ENCODE measurements around the gene PCDH9. TPM values are rescaled to one million over a fixed set of nuclear protein-coding genes. Genes with fewer than 3 reads are reported as not detected.

The PCDH9 gene
- total and polyA plus RNA-seq, 2 of the 13 experiments (the other 11 are each of a cell fraction or from before 2014, with no cell fraction given) = 0.09 TPM; not detected in 1

- H3K4me2 ChIP-seq (ENCODE audit: low read depth, low read length) = no peak overlapping the region
- CTCF ChIA-PET (ENCODE audit: low intra/inter-chr PET ratio, low total read pairs) = no interaction called here
- H3K36me3 ChIP-seq (replicated peaks in 1 of 2; ENCODE audit: control insufficient read depth in 1 of 2, insufficient read depth in 2 of 2, low read length in 2 of 2) = no peaks in the 10 kb centered on the region
- H3K27ac ChIP-seq (ENCODE audit: extremely low read length, insufficient read depth, low read length) = no peak overlapping the region
- no peak overlapping the region for H3K9ac ChIP-seq (ENCODE audit: insufficient read depth, low read depth, low read length)
- H3K9me3 ChIP-seq (ENCODE audit: low read length) = no peaks in the 10 kb centered on the region
- 52% methylated on average over 2 of the region's 2 CpGs for whole genome bisulfite sequencing (ENCODE audit: low lambda C conversion rate)
- H4K20me1 ChIP-seq (ENCODE audit: insufficient read depth, low read length) = no peaks in the 10 kb centered on the region
- no peaks in the 10 kb centered on the region for H3K4me1 ChIP-seq (ENCODE audit: insufficient read depth, low read length)
- POLR2A ChIA-PET = no interaction called here
- in situ Hi-C loops (cut with HindIII; ENCODE audit: extremely low pct_ligation_motif_present, low pct_unique_long_range_greater_than_20kb) (no loop called here), intact Hi-C loops (cut with micrococcal nuclease; ENCODE audit: unreplicated experiment) (no loop called here)
- DNase-seq (ENCODE audit: low spot score) = no peak
- H3K4me3 ChIP-seq (replicated peaks in 1 of 3; ENCODE audit: insufficient read depth in 1 of 3, low read depth in 2 of 3, low read length in 3 of 3) = no peak overlapping the region
- no peaks in the 10 kb centered on the region for H3K79me2 ChIP-seq (ENCODE audit: insufficient read depth, low read length)
- no TSS peak for BruUV-seq (replicated peaks)
- H3K27me3 ChIP-seq (ENCODE audit: control insufficient read depth in 1 of 2, insufficient read depth in 2 of 2, low read length in 2 of 2) = no peaks in the 10 kb centered on the region; a peak in 1 of 5 replicates
- ATAC-seq = no peak
- FAIRE-seq = no peak
- H2AFZ ChIP-seq (ENCODE audit: low read length) = no peak overlapping the region
- TF ChIP-seq ZNF205 (CRISPR knock-in tag; IDR thresholded peaks at IDR 0.05) (no peak), XBP1 (CRISPR knock-in tag; IDR thresholded peaks at IDR 0.05) (no peak), SUZ12 (IDR thresholded peaks at IDR 0.05; ENCODE audit: low read depth, low read length) (no peak), ZNF318 (CRISPR knock-in tag; IDR thresholded peaks at IDR 0.05) (no peak), AHDC1 (CRISPR knock-in tag; IDR thresholded peaks at IDR 0.05; ENCODE audit: borderline replicate concordance) (no peak), ZBTB39 (CRISPR knock-in tag; IDR thresholded peaks at IDR 0.05) (no peak), KLF12 (CRISPR knock-in tag; IDR thresholded peaks at IDR 0.05; ENCODE audit: borderline replicate concordance) (no peak), ZFP41 (CRISPR knock-in tag; IDR thresholded peaks at IDR 0.05; ENCODE audit: borderline replicate concordance) (no peak), ZNF75D (CRISPR knock-in tag; IDR thresholded peaks at IDR 0.05; ENCODE audit: borderline replicate concordance) (no peak)
Measured at GRCh38 chr13:67087527-67087926, 142.6 kb downstream of the PCDH9 start.
